Choroid plexus epithelial cell (primary cell): ENCODE data around the gene UGT1A10.

ENCODE experiments used
- DNase-seq: peaks from one replicate; pipeline ENCODE4 v3.0.0-alpha.2; 2010; ENCODE audit warnings: low read depth
- H3K4me3 ChIP-seq: 2 replicates; pipeline ENCODE4 v1.5.1; 2011; ENCODE audit warnings: low read depth, mild to moderate bottlenecking, control low read depth, low read length, moderate library complexity
- CTCF ChIP-seq: conservative IDR thresholded peaks from 2 replicates; pipeline ENCODE4 v1.5.1; 2011; ENCODE audit warnings: low read depth, mild to moderate bottlenecking, control low read depth, inconsistent platforms, low read length, moderate library complexity

UGT1A10 gene

GRCh38 chr2:233656443-233656842 lies 20.2 kb downstream of the UGT1A10 start:
- no peak overlapping the region for H3K4me3 ChIP-seq
- no peak for DNase-seq
- TF ChIP-seq CTCF = no peak

GRCh38 chr2:233658610-233659009 lies 22.4 kb downstream of the UGT1A10 start:
- no peak for TF ChIP-seq CTCF
- no peak for DNase-seq
- no peak overlapping the region for H3K4me3 ChIP-seq

GRCh38 chr2:233663911-233664310 lies 27.7 kb downstream of the UGT1A10 start:
- no peak overlapping the region for H3K4me3 ChIP-seq
- DNase-seq = peak; percentile 13
- no peak for TF ChIP-seq CTCF

- no peak overlapping the region for H3K4me3 ChIP-seq
- TF ChIP-seq CTCF = no peak
Observed at GRCh38 chr2:233668605-233669260, 32.5 kb downstream of the UGT1A10 start.

GRCh38 chr2:233671290-233672161 lies 35.3 kb downstream of the UGT1A10 start, which contains the start of gene UGT1A9:
Gene UGT1A9, plus strand, starts transcription at chr2:233671898. Its CDS starts 37 bp downstream, at chr2:233671935.
- no peak for DNase-seq
- TF ChIP-seq CTCF = no peak
- H3K4me3 ChIP-seq = no peak within 1 kb of the TSS

More at GRCh38 chr2:233668605-233669260, 32.5 kb downstream of the UGT1A10 start:
- no peak for DNase-seq

- no peak for DNase-seq
- TF ChIP-seq CTCF = no peak
- H3K4me3 ChIP-seq = no peak overlapping the region
Observed at GRCh38 chr2:233672886-233673285, 36.6 kb downstream of the UGT1A10 start.

GRCh38 chr2:233673896-233674295 lies 37.6 kb downstream of the UGT1A10 start:
- TF ChIP-seq CTCF = no peak
- DNase-seq = no peak
- no peak overlapping the region for H3K4me3 ChIP-seq
